Frontal cortex (tissue), 4 donors: ENCODE data around the gene EHD3. TPM values are rescaled to one million over a fixed set of nuclear protein-coding genes. Genes with fewer than 3 reads are reported as not detected.

Source experiments
- DNase-seq, 2 donors: peaks; one replicate each; pipeline ENCODE4 v3.0.0; 2012; ENCODE audit warnings: low spot score in 2 of 2
- FAIRE-seq: peaks from 2 replicates; lab custom pipeline; 2012; peaks lifted over from hg19 to GRCh38; lab: Jason Lieb, UNC
- small RNA-seq: library from RNA; depleted of rRNA; stranded (forward); fragments of <200 nt; gene quantifications from one replicate; pipeline ENCODE3, GENCODE V24; 2014
- total RNA-seq: library from RNA; depleted of rRNA; stranded (reverse); fragments of >200 nt; gene quantifications from one replicate; pipeline ENCODE4 v1.2.3, GENCODE V29; 2014
- donor health status: control.
- donor health status: control.
- donor health status: control.

The EHD3 gene
- total RNA-seq, 1 donor from 2014 or later, result 7.7 TPM

DNA sequence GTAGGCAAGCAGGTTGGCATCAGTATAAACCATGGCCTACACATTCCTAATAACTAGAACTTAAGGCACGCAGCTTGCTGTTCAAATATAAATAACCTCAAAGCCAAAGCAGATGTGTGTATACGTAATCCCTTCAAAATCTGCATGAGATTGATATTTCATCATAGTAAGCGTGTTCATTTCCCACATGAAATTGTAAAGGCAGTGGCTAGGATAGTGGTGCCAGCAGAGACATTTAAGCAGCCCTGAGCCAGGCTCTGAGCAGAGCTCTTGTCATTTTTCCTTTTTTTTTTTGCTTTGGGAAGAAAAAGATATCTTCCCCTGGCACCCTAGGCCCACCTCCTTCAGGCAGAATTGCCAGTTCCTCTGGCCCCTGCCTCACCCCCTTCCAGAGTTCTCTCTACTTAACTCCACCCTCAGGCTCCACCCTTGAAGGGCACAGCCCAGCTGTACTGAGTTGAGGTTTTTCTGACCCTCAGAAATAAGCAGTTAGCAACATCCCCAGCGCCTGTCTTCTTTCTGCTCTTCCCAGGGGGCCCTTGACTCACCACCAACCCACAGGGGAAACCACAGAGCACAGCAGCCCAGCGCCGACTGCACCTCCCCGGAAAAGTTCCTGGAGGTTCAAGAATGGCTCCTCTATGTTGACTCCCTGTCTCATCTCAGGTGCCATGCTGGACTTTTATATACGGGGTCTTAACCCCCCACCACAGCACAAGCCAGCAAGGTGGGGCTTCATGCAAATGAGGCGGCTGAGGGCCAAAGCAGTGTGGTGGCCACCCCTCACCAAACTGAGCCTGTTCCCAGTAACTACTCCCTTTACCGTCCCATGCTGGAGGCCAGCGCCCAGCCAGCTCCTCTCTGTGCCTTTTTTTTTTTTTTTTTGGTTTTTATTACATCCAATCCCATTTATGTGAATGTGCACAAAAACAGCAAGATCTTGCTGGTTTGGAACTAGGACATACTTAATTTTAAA, 84.7 kb downstream of the EHD3 start:
- no peak for FAIRE-seq
- DNase-seq, result no peak

Small RNA genes lying within 50 kb of the gene (small RNA-seq; reads per million reads assigned to genes)
- gene RNA5SP90, result not detected

Other genes starting within 250 kb of the EHD3 start
- 10.2 TPM for gene GALNT14, start 95.7 kb upstream of the EHD3 start, total RNA-seq
- 0.82 TPM for gene CAPN14, start 16.6 kb upstream of the EHD3 start, total RNA-seq
- not detected for gene XDH, start 180.6 kb downstream of the EHD3 start, total RNA-seq